Measurements from ENCODE around the gene KLHL11. TPM values are rescaled to one million over a fixed set of nuclear protein-coding genes. Genes with fewer than 3 reads are reported as not detected.

Gene KLHL11
- total RNA-seq, 6 experiments from 2014 or later: 13.4 to 16.2 (median 15.7) TPM

GRCh38 chr17:41905172-41905571 is 39.9 kb upstream of the KLHL11 start:
- TF ChIP-seq, protein P1, sequence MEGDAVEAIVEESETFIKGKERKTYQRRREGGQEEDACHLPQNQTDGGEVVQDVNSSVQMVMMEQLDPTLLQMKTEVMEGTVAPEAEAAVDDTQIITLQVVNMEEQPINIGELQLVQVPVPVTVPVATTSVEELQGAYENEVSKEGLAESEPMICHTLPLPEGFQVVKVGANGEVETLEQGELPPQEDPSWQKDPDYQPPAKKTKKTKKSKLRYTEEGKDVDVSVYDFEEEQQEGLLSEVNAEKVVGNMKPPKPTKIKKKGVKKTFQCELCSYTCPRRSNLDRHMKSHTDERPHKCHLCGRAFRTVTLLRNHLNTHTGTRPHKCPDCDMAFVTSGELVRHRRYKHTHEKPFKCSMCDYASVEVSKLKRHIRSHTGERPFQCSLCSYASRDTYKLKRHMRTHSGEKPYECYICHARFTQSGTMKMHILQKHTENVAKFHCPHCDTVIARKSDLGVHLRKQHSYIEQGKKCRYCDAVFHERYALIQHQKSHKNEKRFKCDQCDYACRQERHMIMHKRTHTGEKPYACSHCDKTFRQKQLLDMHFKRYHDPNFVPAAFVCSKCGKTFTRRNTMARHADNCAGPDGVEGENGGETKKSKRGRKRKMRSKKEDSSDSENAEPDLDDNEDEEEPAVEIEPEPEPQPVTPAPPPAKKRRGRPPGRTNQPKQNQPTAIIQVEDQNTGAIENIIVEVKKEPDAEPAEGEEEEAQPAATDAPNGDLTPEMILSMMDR (IDR thresholded peaks at IDR 0.05): no peak
- Mint-ChIP-seq H3K27ac (no peak overlapping the region), H3K36me3 (ENCODE audit: low read depth) (peaks cover 58% of the 10 kb centered on the region), H3K9me3 (no peaks in the 10 kb centered on the region), H3K4me3 (no peak overlapping the region), H3K4me1 (ENCODE audit: low read depth) (peaks cover 36% of the 10 kb centered on the region), H3K27me3 (ENCODE audit: insufficient read depth) (no peaks in the 10 kb centered on the region; the same call in none of the 2 replicates)
- DNase-seq: no peak

- Mint-ChIP-seq H3K9me3 (no peaks in the 10 kb centered on the region), H3K27ac (0 out of 2 replicates have a peak overlapping the region, but pooled peaks have one; percentile 36)
- TF ChIP-seq, protein P1 (IDR thresholded peaks at IDR 0.05): no peak
Measured at GRCh38 chr17:41904242-41904841, 39.1 kb upstream of the KLHL11 start.

DNA sequence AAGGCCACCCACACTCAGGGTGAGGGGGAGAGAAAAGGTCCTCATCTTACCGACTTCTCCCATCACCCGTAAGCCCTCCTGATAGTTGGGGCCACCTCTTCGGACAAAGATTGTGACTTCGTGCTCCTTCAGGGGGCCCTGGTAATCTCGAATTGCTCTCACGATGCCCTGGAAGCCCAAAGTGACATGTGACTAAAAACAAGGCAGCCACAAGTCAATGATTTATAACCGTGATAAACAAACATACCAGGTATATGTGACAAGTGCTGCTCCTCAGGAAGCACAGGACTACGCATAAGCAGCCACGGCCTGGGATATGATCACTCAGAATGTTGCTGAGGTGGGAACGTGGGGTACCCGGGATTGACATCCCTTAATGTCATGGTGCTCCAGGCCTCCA is 36.4 kb upstream of the KLHL11 start:
- H3K27ac Mint-ChIP-seq: peak overlapping the region; percentile 49

More at GRCh38 chr17:41904242-41904841, 39.1 kb upstream of the KLHL11 start:
- Mint-ChIP-seq H3K4me3 (no peak overlapping the region), H3K36me3 (ENCODE audit: low read depth) (peaks cover 54% of the 10 kb centered on the region), H3K27me3 (ENCODE audit: insufficient read depth) (no peaks in the 10 kb centered on the region; the same call in none of the 2 replicates), H3K4me1 (ENCODE audit: low read depth) (peaks cover 30% of the 10 kb centered on the region)
- no peak for DNase-seq

GRCh38 chr17:41896726-41897125 is 31.5 kb upstream of the KLHL11 start:
- TF ChIP-seq, protein P1 (IDR thresholded peaks at IDR 0.05): no peak
- Mint-ChIP-seq H3K36me3 (ENCODE audit: low read depth) (peaks cover 64% of the 10 kb centered on the region), H3K27ac (peak overlapping the region; percentile 93), H3K4me3 (no peak overlapping the region), H3K4me1 (ENCODE audit: low read depth) (peaks cover 51% of the 10 kb centered on the region), H3K9me3 (no peaks in the 10 kb centered on the region), H3K27me3 (ENCODE audit: insufficient read depth) (peaks cover 9% of the 10 kb centered on the region)
- DNase-seq: no peak

More for the DNA sequence above, 36.4 kb upstream of the KLHL11 start:
- H3K4me1 Mint-ChIP-seq (ENCODE audit: low read depth): peaks cover 15% of the 10 kb centered on the region
- no peak overlapping the region for H3K4me3 Mint-ChIP-seq
- H3K36me3 Mint-ChIP-seq (ENCODE audit: low read depth): peaks cover 53% of the 10 kb centered on the region
- H3K9me3 Mint-ChIP-seq: no peaks in the 10 kb centered on the region
- no peaks in the 10 kb centered on the region; the same call in none of the 2 replicates for H3K27me3 Mint-ChIP-seq (ENCODE audit: insufficient read depth)
- no peak for DNase-seq
- TF ChIP-seq, protein P1 (IDR thresholded peaks at IDR 0.05): no peak

GRCh38 chr17:41895617-41896016 is 30.4 kb upstream of the KLHL11 start:
- peak; percentile 16 for DNase-seq
- H3K4me3 Mint-ChIP-seq: peak overlapping the region; percentile 49
- peaks cover 9% of the 10 kb centered on the region for H3K27me3 Mint-ChIP-seq (ENCODE audit: insufficient read depth)

More at GRCh38 chr17:41895617-41896016, 30.4 kb upstream of the KLHL11 start:
- H3K36me3 Mint-ChIP-seq (ENCODE audit: low read depth): peaks cover 53% of the 10 kb centered on the region
- peaks cover 52% of the 10 kb centered on the region for H3K4me1 Mint-ChIP-seq (ENCODE audit: low read depth)
- no peaks in the 10 kb centered on the region for H3K9me3 Mint-ChIP-seq
- H3K27ac Mint-ChIP-seq: peak overlapping the region; percentile 93
- TF ChIP-seq, protein P1 (IDR thresholded peaks at IDR 0.05): no peak
